ENCODE results near the gene XCL1.

Gene XCL1

GRCh38 chr1:168603501-168604110 is 27.2 kb downstream of the XCL1 start:
- POLR2A ChIA-PET = no interaction called here
- no peak for TF ChIP-seq NFRKB (IDR thresholded peaks at IDR 0.05)
- TF ChIP-seq FOXM1 (IDR thresholded peaks at IDR 0.05; ENCODE audit: borderline replicate concordance) = no peak
- TF ChIP-seq LEF1 (IDR thresholded peaks at IDR 0.05; ENCODE audit: borderline replicate concordance) = no peak
- no peak for TF ChIP-seq CTBP1 (IDR thresholded peaks at IDR 0.05; ENCODE audit: borderline replicate concordance)
- no peak for TF ChIP-seq FOXA1 (IDR thresholded peaks at IDR 0.05)
- no peak for TF ChIP-seq L3MBTL2 (conservative IDR thresholded peaks at IDR 0.05)
- no peak for TF ChIP-seq TARDBP (IDR thresholded peaks at IDR 0.05)
- no peak for TF ChIP-seq HDGF (IDR thresholded peaks at IDR 0.05; ENCODE audit: borderline replicate concordance)
- TF ChIP-seq ARNT (IDR thresholded peaks at IDR 0.05) = no peak
- no peak for TF ChIP-seq SP1 (IDR thresholded peaks at IDR 0.05)
- TF ChIP-seq FOXK2 (IDR thresholded peaks at IDR 0.05) = no peak
- TF ChIP-seq BHLHE40 (IDR thresholded peaks at IDR 0.05; ENCODE audit: borderline replicate concordance) = no peak
- TF ChIP-seq SUZ12 (IDR thresholded peaks at IDR 0.05) = no peak
- no peak for TF ChIP-seq ZNF384 (IDR thresholded peaks at IDR 0.05)
- CTCF ChIA-PET = interaction anchor here (0.6 to 2.1 kb wide), 18 partner anchors 8 to 1198 kb away, joined by 3 to 29 read pairs (median 4); no protein-coding TSS in a partner anchor
- peak; percentile 78 for DNase-seq (ENCODE audit: extremely low spot score)

DNA sequence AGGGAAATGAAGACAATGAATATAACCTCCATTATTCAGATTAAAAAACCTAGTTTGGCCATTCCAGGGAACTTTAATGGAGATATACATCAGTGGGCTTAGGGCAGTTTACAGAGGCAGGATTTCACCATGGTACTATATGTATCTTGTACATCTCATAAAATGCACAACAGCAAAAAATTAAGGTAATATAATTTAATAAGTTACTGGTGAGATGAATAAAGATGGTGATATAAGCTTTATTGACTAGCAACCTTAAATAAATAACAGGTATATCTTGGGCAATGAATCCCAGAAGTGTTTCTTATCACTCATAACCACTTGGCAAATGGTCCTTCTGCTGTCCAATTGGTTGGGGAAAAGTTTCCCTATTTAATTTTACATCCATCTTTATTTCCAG is 29.0 kb downstream of the XCL1 start:
- ChIA-PET CTCF (interaction anchor here (1.0 kb wide), 1 partner anchor 743 kb away, joined by 4 read pairs; no protein-coding TSS in a partner anchor), POLR2A (no interaction called here)
- no peak for DNase-seq (ENCODE audit: extremely low spot score)
- TF ChIP-seq FOXK2 (IDR thresholded peaks at IDR 0.05) (no peak), NFRKB (IDR thresholded peaks at IDR 0.05) (no peak), PKNOX1 (IDR thresholded peaks at IDR 0.05) (no peak), HDGF (IDR thresholded peaks at IDR 0.05; ENCODE audit: borderline replicate concordance) (no peak), ZNF384 (IDR thresholded peaks at IDR 0.05) (no peak)

DNA sequence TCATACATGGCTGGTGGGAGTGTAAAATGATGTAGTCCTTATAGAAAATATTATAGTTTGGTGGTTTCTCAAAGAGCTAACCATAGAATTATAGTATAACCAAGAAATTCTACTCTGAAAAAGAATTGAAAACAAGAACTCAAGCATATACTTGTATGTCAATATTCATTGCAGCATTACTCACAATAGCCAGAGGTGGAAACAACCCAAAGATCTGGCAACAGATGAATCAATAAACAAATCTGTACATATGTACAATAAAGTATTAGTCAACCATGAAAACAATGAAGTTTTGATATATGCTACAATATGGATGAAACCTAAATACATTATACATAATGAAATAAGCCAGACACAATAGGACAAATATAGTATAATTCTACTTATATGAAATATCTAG is 29.7 kb downstream of the XCL1 start:
- no peak for DNase-seq (ENCODE audit: extremely low spot score)
- ChIA-PET CTCF (no interaction called here), POLR2A (no interaction called here)
- no peak for TF ChIP-seq HDGF (IDR thresholded peaks at IDR 0.05; ENCODE audit: borderline replicate concordance)
- TF ChIP-seq FOXM1 (IDR thresholded peaks at IDR 0.05; ENCODE audit: borderline replicate concordance) = no peak
- TF ChIP-seq SP1 (IDR thresholded peaks at IDR 0.05) = no peak
- no peak for TF ChIP-seq ZNF384 (IDR thresholded peaks at IDR 0.05)
- no peak for TF ChIP-seq PKNOX1 (IDR thresholded peaks at IDR 0.05)
- no peak for TF ChIP-seq ELF4 (IDR thresholded peaks at IDR 0.05)
- no peak for TF ChIP-seq TARDBP (IDR thresholded peaks at IDR 0.05)
- TF ChIP-seq FOXK2 (IDR thresholded peaks at IDR 0.05) = no peak
- no peak for TF ChIP-seq ARNT (IDR thresholded peaks at IDR 0.05)
- no peak for TF ChIP-seq FOXA1 (IDR thresholded peaks at IDR 0.05)
- TF ChIP-seq CTBP1 (IDR thresholded peaks at IDR 0.05; ENCODE audit: borderline replicate concordance) = no peak

GRCh38 chr1:168607872-168608428 is 31.5 kb downstream of the XCL1 start:
- ChIA-PET POLR2A (no interaction called here), CTCF (no interaction called here)
- DNase-seq (ENCODE audit: extremely low spot score) = no peak
- TF ChIP-seq L3MBTL2 (conservative IDR thresholded peaks at IDR 0.05) (no peak), ELF4 (IDR thresholded peaks at IDR 0.05) (no peak), PKNOX1 (IDR thresholded peaks at IDR 0.05) (no peak), ZNF384 (IDR thresholded peaks at IDR 0.05) (no peak), LEF1 (IDR thresholded peaks at IDR 0.05; ENCODE audit: borderline replicate concordance) (no peak), SP1 (IDR thresholded peaks at IDR 0.05) (no peak), SUZ12 (IDR thresholded peaks at IDR 0.05) (no peak), CTBP1 (IDR thresholded peaks at IDR 0.05; ENCODE audit: borderline replicate concordance) (no peak), FOXA1 (IDR thresholded peaks at IDR 0.05) (no peak), FOXM1 (IDR thresholded peaks at IDR 0.05; ENCODE audit: borderline replicate concordance) (no peak), TARDBP (IDR thresholded peaks at IDR 0.05) (no peak), NFRKB (IDR thresholded peaks at IDR 0.05) (no peak), ARNT (IDR thresholded peaks at IDR 0.05) (no peak), HDGF (IDR thresholded peaks at IDR 0.05; ENCODE audit: borderline replicate concordance) (no peak), FOXK2 (IDR thresholded peaks at IDR 0.05) (no peak), BHLHE40 (IDR thresholded peaks at IDR 0.05; ENCODE audit: borderline replicate concordance) (no peak)

DNA sequence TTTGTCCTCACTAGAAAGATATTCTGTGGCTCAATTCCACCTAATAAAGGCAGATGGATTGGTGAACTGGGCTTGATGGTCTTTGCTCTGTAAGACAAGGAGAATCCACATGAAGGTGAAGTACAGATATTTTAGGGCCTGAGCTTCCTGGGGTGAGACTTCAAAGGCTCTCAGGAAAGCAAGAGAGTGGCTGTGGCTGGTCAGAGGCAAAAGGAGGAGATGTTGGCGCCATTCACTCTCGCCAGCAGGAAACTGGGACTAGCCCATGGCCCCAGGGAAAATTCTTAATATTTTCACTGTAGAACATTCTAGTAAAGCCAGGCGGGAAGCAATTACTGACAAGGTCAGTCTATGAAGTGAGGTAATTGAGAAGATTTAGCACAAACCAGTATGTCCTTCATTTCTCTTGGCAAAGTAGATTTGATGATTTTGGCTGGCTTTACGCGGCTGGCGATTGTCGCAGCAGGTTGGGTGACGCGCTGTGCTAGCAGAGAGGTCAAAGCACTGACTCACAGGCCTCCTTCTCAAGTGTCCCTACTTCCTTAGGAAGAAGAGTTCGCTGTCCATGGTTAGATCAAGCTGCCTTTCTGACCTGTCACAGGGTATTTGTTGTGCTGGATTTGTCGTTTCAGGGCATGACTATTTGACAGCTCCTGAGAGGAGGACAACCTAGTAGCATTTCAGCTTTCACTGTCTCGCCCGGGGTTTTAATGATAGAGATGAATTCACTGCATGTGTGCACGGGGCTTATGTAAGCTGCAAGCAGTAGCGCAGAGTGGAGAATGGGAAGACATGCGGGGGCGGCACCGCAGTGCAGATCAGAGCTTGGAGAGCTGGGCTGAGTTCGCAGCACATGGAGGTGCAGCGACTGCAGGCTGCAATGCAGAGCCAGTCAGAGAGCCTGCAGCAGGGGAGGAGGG is 32.7 kb downstream of the XCL1 start:
- POLR2A ChIA-PET = no interaction called here
- CTCF ChIA-PET = interaction anchor here (0.6 to 1.0 kb wide), 2 partner anchors 18 to 170 kb away, joined by 3 read pairs; no protein-coding TSS in a partner anchor
- no peak for DNase-seq (ENCODE audit: extremely low spot score)
- no peak for TF ChIP-seq PKNOX1 (IDR thresholded peaks at IDR 0.05)
- no peak for TF ChIP-seq ZNF384 (IDR thresholded peaks at IDR 0.05)
- TF ChIP-seq HDGF (IDR thresholded peaks at IDR 0.05; ENCODE audit: borderline replicate concordance) = no peak
- TF ChIP-seq NFRKB (IDR thresholded peaks at IDR 0.05) = no peak
- TF ChIP-seq SP1 (IDR thresholded peaks at IDR 0.05) = no peak
- no peak for TF ChIP-seq BHLHE40 (IDR thresholded peaks at IDR 0.05; ENCODE audit: borderline replicate concordance)
- TF ChIP-seq ELF4 (IDR thresholded peaks at IDR 0.05) = no peak
- no peak for TF ChIP-seq SUZ12 (IDR thresholded peaks at IDR 0.05)
- TF ChIP-seq CTBP1 (IDR thresholded peaks at IDR 0.05; ENCODE audit: borderline replicate concordance) = no peak
- TF ChIP-seq FOXA1 (IDR thresholded peaks at IDR 0.05) = no peak
- TF ChIP-seq TARDBP (IDR thresholded peaks at IDR 0.05) = no peak
- no peak for TF ChIP-seq ARNT (IDR thresholded peaks at IDR 0.05)
- no peak for TF ChIP-seq L3MBTL2 (conservative IDR thresholded peaks at IDR 0.05)
- TF ChIP-seq LEF1 (IDR thresholded peaks at IDR 0.05; ENCODE audit: borderline replicate concordance) = no peak
- no peak for TF ChIP-seq FOXK2 (IDR thresholded peaks at IDR 0.05)
- TF ChIP-seq FOXM1 (IDR thresholded peaks at IDR 0.05; ENCODE audit: borderline replicate concordance) = no peak

Data from HEK293T (cell line).